GM19397 (cell line): ENCODE data around the gene XXYLT1.

Source experiments
- ATAC-seq: cut with Tn5 transposase; IDR thresholded peaks from one replicate; pipeline ENCODE4 v1.9.1; 2021; ENCODE audit warnings: mild to moderate bottlenecking, moderate library complexity; ENCODE audit not compliant: unreplicated experiment

XXYLT1 gene

DNA sequence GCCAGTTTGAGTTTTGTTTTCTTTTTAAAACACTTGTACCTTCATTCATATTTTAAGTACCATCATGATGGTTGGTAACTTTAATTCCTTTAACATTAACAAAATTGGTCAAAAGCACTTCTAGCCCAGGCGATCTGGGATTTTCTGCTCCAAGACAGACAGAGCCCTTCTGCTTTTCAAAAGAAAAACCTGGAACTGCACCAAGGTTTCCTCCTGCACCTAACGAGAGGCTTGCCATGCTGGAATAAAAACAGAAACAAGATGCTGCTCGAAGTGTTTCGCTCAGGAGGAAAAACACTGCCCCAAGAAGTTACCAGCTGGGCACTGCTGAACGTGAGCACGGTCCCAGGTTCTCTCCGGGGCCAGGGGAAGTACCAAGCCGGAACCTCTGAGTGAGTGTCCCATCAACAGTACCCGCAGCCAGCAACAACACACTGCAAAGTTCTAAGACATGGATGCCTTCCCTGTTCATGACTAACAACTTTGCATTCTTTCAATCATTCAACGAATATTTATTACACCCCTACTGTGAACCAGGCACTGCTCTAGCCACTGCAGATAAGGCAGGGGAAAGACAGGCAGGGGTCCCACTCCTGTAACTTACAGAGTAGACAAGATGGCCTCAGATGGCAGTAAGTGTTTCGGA lies 98.8 kb downstream of the XXYLT1 start:
- ATAC-seq, result no peak

DNA sequence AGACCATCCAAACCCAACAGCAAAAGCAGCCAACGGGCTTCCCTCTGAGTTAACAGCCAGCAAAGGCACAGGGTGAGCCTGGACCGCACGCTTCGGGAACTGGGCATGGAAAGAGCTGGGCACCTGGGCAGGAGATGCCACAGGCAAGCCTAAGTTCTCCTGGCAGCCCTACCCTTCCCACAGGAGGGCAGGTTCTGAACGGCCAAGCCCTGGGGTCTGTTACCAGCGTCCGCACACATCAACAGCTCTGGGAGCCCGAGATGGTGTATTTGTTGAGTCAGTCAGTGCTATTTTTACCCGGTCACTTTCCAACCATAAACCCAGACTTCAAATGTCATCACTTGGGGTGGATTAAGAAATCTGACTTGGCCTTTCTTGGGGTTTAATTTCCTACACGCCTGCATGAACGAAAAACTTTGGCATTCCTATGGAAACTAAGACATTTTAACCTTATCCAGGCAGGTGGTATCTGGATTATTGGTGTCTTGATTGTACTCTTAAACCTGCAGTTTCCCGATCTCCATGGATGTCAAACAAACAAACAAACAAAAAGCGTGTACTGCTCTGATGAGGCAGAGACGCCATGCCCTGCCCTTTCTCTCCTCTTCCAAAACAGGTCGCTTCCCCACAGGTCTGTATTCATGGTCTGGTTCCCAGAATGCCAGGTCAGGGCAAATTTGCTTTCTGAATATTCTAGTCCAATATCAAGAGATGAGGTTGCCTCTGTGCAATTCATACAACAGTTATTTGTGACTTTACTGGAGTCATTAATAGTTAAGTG lies 99.7 kb downstream of the XXYLT1 start:
- ATAC-seq, result no peak

DNA sequence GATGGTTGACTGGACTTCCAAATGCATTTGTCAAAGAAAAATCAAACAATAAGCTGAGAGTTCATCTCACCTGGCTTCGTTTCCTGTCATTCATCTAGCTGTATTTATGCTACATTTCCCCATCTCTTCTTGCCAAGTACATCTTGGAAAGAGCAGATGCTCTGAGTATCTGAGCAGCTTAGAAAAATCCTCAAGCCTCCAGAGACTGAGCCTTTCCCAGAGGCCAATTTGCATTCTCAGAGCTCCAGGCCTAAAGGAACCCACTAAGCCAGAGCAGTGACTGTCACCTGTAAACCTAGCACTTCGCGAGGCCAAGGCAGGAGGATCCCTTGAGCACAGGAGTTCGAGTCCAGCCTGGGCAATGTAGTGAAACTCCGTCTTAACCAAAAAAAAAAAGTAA lies 100.5 kb downstream of the XXYLT1 start:
- no peak for ATAC-seq

GRCh38 chr3:195169011-195169649 lies 101.8 kb downstream of the XXYLT1 start:
- ATAC-seq, result no peak

DNA sequence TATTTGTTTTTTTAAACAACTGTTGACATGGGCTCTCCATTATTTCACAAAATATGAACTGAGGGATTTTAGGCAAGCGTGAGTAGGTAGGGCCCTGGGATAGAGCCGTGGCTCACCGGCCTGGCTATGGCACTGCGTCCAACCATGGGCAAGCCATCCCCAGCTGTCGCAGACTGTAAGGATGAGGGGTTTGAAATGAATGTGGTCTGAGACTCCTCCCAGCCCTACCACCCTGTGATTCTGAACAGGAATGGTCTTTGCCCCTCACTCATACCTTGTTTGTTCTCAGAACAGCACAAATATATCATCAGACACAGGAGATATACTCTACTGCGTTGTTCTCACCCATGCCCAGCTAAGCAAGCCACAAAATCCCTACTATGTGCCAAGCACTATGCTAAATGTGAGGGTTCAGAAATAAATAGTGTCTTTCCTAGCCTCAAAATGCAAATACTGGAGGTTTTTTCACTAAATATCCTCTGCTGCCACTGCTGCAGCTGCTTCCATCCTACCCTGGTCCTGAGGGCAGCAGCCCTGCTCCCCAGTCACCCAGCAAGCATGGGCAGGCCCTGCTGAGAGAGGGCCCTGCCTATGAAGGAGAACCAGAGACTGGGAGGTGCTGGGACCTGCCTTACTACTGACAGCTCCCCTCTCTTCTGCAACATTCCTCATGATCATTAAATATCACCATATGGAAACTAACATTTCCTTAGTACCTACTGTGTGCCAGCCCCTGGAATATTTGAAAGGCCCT lies 102.8 kb downstream of the XXYLT1 start:
- no peak for ATAC-seq

DNA sequence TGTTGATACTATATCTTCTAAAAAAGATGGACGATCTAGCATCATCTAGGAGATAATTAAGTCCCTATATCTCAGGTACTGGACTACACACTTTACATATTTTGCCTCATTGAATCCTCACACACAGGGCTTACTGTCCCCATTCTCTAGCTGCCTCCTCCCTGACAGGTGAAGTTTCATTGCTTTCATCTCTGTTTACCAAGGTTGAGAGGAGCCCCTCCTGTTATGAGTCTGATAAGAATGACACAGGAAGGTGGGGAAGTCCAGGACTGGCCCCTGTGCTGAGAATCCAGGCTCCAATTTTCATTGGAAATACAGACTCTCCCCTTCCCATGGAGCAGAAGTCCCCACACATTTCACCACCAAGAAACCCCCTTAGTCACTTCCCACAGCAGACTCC lies 105.2 kb downstream of the XXYLT1 start:
- ATAC-seq, result no peak

DNA sequence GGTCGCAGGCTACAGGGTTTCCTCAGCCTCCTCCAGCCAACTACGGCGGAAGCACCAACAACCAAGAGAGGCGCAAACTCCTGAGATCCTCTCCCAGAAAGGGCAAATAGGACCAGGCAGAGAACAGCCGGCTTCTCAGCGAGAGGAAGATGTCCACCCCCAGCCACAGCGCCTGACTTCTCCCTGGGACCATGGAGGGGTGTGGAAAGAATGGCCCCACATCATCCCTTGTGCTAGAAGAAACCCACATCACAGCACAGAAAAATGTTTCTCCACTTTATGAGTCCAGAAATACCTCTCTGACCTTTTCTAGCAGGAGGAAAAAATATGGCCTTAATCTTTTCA lies 105.7 kb downstream of the XXYLT1 start:
- ATAC-seq, result no peak

DNA sequence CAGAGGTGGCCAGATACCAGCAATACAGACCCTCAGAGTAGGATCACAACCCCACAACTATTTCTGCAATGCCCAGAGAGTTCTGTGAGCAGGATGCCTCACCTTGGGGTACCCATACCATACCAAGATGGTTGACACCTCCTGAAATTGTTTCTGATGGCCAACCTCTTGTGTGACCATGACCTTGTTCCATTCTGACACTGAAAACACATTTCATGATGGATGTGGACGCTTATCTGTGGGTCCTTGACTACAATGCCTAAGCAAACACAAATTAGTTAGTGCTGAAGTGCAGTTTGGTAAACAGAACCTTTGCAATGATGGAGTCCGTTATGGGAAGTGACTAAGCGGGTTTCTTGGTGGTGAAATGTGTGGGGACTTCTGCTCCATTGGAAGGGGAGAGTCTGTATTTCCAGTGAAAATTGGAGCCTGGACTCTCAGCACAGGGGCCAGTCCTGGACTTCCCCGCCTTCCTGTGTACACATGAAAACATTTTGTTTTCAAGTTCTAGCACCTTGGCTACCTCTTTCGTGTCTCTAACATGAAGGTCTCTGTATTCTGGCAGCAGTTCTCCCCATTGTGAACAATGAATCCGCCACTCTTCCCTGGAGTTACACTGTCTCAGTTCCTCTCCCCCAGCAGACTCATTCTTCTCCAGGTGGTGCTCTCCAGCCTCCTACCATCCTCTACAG lies 106.2 kb downstream of the XXYLT1 start:
- ATAC-seq, result no peak

DNA sequence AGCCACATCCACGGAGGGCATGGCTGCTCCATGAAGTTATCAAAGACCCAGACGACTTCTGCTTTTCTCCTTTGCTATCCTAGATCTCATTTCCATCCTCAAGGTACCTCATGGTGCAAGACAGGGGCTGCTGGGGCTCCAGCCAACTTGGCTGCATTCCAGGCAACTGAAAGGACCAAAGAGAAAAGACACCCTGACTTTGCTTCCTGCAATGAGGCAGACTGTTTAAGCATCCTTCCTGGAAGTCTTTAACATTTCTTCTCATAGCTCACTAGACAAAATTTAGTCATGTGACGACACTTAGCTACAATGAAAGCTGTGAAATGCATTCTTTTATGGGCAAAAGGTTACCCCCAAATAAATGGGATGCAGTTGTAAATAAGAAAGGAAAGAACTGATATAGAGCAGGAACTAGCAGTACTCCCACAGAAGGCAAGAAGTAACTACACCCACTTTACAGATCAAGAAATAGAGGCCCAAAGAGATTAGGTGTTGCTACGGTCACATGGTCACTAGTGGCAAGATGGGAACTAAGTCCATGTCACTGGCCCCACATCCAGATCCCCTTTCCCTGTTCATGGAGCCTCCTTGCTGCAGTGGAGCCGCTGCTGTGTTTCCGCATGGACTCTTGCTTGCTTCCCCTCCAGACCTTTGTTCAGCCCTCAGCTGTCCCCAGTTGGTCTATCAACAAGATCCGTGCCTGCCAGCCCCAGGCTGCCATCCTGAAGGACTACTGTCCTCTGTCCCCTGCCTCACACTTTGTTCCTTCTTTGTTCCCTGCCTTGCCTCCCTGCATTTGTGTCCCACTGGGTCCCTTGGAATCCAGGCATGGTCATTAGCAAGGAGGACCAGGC lies 107.0 kb downstream of the XXYLT1 start:
- ATAC-seq, result no peak

- no peak for ATAC-seq
These were observed 108.1 kb downstream of the XXYLT1 start for GRCh38 chr3:195162816-195163215.

DNA sequence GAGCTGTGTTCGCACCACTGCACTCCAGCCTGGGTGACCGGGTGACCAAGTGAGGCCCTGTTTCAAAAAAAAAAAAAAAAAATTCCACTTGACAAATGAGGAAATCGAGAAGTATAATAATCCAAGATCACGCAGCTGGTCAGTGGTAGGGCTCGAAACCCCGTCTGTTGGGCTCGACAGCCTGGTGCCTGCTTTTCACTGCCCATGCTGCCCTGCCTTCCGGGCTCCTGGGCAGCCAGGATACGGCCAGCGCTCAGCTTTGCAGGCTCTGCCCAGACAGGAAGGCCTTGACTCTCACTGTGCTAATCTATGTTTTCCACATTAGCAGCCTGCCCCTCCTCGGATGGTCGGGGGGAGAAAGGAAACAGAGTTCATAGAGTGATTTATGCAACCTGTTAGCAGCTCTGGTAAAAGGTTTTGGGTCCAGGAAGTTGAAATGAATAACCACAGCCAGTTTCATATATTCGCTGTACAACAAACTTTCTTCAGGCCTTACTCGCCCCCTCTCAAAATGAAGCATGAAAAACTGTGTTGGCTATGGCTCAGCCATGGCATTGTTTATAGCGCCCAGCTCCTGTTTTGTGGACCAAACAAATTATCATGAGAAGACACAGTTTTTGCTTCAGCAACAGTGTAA lies 108.8 kb downstream of the XXYLT1 start:
- peak; percentile 49 for ATAC-seq

- no peak for ATAC-seq
These were observed 110.0 kb downstream of the XXYLT1 start for GRCh38 chr3:195160908-195161434.

GRCh38 chr3:195160257-195160898 lies 110.6 kb downstream of the XXYLT1 start:
- no peak for ATAC-seq

- ATAC-seq, result no peak
These were observed 111.2 kb downstream of the XXYLT1 start for GRCh38 chr3:195159814-195160165.

DNA sequence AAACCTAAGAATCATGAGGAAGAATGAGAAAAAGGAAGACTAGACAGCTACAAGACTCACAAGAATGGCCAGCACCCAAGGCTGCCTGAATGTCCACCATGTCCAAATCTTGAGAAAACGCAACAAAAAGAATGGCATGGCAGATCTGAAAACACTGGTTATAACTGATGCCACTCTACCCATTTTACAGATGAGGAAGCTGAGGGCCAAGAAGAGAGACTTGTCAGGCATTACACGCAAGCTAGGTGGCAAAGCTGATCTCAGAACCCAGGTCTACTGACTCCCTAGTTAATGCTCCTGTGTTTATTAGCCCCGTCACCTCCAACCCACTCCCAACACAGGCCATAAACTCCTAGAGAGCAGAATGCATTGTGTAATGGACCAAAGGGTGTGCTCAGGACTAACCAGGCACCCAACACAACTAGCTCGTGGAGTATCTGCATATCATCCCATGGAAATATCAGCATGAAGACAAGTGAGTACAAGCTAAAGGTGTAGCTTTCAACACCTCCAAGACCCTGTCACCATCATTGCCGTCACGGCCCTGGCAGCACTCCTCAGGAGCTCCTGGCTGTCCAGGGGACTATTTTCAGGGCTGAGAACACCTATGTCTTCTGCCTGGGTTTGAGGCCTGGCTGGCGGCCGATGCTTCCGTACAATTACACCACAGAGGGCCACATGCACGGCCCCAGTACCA lies 111.7 kb downstream of the XXYLT1 start:
- ATAC-seq, result no peak

GRCh38 chr3:195156286-195156890 lies 114.6 kb downstream of the XXYLT1 start:
- ATAC-seq, result no peak

GRCh38 chr3:195155570-195156241 lies 115.3 kb downstream of the XXYLT1 start:
- no peak for ATAC-seq
